Fibroblast of upper back skin (primary cell): ENCODE data around the gene CFAP210.
"Not testable (repeated sequence)": the region's sequence is repeated elsewhere in the genome, so short reads cannot be mapped to it uniquely, and the experiment has no call there.

Experiments
- DNase-seq: peaks from one replicate; pipeline ENCODE4 v3.0.0-alpha.2; 2013

CFAP210 gene

DNA sequence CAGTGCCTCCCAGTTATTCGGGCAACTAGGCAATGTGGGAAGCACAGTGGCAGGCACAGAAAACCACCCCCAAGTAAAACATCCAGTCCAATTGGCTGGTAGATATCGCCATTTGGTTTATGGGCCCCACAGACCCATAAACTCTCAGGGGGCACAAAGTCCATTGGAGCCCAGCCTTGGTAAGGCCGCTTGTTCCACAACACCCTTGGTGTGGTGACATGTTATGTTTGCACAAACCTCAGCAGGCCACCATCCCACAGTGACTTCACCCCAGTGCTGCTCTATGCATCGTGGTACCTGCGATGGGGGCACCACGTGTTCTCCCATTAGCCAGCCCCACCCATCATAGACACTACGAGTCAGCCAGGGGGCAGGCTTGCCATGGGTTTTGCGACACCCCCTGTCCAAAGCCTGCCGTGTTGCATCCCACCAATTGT is 18.6 kb upstream of the CFAP210 start:
- DNase-seq: no peak

DNA sequence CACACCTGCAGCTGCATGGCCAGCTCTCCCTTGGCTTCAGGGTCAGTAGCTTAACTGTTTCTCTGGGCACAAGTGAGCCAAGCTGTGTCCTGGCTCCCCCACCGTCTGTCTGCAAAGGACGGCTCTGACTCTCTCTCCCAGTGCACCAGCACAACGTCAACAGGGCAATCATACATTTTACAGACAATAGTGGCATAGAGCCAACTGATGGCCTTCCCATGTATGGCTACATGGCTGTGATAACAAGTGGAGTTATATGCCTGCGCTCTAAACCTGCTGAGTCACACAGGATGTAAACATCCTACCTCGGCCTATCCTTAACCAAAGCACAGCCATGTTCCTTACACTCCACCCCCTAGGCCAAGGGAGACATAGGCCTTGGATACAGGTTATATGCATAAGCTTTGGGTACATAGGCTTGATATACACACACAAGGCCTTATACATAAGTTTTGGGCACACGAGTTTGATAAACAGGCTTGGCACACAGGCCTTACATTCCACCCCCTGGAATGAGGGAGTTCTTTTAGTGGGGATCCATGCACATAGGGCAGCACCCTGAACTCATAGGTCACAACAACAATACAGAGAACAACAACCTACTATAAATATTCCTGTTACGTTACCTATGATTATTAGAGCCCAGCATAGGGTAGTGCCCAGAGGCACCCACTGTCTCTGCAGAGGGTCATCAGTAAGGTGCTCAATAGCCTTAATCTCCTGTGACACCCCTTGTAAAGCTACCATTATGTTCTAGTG is 17.7 kb upstream of the CFAP210 start:
- no peak for DNase-seq

DNA sequence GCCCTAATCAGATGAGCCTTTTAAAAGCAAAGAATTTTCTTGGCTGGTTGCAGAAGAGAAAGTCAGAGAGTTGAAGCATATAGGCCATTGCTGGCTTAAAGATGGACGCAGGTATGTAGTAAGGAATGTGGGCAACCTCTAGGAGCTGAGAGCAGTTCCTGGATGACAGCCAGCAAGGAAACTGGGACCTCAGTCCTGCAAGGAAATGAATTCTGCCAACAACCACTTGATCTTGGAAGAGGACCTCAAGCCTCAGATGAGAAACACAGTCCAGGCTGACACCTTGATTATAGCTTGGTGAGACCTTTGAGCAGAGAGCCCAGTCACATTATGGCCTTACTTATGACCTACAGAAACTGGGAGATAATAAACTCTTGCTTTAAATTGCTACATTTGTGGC is 15.8 kb upstream of the CFAP210 start:
- no peak for DNase-seq

DNA sequence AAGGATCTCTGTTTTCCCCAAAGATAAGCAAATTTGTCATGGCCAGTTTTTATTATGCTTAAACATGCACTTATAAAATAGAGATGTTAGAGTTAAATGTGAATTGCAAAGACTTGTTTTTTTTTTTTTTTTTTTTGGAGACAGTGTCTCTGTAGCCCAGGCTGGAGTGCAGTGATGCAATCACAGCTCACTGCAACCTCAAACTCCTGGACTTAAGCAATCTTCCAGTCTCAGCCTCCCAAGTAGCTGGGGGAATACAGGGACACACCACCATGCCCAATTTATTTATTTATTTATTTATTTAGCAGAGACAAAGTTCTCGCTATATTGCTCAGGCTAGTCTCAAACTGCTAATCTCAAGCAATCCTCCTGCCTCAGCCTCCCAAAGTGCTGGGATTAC is 15.1 kb upstream of the CFAP210 start:
- no peak for DNase-seq

DNA sequence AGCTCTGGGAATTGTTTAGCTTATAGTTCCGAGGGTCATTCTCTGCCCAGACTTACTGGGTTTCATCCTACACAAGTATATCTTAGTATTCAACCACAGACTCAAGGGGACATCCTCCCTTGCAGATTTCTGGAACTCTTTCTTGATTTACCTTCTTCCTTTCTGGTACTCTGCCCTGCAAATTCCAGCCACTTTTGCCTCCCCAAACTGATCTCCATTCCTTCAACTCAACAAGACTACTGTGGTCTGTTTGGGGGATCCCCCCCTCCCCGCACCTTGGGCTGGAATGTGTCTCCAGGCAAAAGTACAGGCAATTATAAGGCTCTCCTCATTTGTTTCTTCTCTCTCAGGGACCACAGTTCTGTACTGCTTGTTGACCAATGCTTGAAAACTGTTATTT is 13.4 kb upstream of the CFAP210 start:
- no peak for DNase-seq

DNA sequence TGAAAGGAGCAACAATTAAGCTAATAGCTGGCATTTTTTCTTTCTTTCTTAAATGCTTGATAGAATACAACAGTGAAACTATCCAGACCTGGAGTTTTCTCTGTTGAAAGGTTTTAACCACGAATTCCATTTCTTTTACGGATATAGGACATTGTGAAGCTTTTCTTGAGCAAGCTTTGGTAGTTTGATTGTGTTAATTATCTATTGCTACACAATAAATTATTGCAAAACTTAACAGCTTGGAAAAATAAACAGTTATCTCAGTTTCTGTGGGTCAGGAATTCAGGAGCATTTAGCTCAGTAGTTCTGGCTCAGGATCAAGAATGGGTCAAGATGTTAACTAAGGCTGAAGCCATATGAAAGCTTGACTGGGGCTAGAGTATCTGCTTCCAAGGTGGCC is 11.7 kb upstream of the CFAP210 start:
- no peak for DNase-seq

DNA sequence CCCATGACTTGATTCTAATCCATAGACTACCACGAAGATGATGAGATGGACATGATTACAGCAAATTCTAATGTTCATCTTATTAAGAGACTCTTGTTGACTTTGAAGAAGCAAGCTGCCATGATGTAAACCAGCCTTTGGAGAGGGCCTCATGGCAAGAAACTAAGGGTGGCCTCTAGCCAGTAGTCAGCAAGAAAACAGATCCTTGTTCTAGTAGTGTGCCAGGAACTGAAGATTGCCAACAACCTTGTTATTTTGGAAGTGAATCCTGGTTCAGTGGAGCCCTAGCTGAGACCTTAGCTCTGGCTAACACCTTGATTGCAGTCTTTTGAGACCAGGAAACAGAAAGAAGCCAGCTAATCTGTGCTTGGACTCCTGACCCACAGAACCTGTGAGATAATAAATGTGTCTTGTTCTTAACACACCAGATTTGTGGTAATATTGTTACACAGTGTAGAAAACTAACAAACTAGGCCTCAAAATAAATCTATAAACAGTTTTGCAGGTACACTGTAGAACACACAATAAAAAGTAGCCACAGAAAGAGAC is 10.0 kb upstream of the CFAP210 start:
- DNase-seq: no peak

DNA sequence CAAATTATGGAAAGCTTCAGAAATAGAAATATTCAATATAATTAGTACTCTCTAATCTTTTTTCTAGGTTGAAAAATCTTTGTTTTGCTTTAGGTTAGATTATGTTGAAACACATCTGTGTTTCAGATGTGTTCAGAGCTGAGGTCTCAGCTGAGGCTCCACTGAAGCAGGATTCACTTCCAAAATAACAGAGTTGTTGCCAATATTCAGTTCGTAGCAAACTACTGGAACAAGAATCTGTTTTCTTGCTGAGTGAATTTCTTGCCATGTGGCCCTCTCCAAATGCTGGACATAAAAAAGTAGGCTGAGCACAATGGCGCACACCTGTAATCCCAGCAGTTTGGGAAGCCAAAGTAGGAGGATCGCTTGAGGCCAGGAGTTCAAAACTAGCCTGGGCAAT is 8.8 kb upstream of the CFAP210 start:
- no peak for DNase-seq

DNA sequence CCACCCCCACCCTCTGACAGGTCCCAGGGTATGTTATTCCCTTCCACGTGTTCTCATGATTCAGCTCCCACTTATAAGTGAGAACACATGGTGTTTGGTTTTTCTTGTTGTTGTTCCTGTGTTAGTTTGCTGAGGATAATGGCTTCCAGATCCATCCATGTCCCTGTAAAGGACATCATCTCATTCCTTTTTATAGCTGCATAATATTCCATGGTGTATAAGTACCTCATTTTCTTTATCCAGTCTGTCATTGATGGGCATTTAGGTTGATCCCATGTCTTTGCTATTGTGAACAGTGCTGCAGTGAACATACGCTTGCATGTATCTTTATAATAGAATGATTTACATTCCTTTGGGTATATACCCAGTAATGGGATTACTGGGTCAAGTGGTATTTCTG is 5.0 kb upstream of the CFAP210 start:
- DNase-seq: not testable (repeated sequence)

DNA sequence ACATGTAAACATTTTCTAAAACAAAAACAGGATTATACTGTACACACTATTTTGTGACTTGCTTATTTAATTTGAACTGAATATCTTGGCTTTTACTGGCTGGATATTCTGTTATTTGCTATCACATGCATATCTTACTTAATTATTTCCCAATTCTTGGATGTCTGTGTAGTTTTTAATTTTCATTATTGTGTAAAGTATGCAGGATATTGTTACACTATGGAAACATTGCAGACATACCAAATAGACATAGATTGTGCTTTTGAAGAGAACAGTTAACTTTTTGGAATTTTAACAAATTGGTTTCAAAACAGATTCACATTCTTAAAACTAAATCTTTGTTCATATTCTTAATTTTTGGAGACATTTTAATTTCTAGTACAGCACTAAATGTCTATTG is 2.2 kb upstream of the CFAP210 start:
- no peak for DNase-seq

DNA sequence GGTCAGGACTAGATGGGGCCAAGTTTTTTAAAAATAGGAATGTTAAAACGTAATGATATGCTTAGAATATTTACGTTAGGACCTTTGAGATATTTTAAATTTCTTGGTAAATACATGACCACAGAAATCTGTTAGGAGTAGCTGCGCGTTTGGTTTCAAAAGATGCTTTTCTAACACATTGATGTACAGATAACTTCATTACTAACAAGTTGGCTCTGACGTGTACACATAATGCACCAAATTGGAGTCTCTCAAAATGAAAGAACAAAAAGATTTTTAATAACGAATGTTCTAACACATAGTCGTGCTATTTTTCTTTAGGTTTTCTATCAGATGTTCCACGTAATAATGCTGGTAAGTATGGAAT is 672 bp upstream of the CFAP210 start:
- no peak for DNase-seq

DNA sequence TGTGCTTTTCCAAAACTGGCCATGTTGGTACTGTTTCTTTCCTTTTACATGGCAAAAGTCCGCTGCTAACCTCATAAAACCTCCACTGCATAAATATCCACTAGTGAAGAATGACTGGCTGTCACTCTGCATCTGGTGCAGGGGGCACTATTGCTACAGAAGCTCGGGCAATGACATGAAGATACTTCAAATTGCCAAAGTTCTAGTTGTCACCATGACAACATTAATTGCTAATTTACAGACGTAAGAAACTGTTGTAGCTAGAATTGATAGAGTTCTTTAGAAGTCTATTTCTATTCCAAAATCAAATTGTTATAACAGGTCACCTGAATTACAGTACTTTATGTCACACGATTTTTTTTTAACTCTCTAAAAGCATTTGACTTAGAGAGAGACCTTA is 845 bp downstream of the CFAP210 start:
- DNase-seq: no peak

DNA sequence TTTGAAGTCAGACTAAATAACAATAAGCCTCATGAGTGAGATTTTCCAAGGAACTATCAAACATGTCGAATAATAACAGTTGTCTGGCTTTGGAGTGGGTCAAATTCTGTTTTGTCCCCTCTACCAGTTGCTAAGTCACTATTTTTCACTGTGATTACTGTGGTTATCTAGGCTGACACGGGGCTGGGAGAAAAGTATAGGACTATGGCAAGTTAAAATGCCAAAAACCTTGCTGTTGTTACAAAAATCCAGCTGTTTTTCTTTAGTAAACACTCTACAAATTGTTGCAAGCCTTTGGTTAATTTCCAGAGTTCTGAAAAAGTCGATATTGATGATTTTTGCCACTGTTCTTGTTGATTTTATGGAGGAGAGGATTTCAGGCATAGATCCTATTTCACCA is 1.5 kb downstream of the CFAP210 start:
- no peak for DNase-seq

DNA sequence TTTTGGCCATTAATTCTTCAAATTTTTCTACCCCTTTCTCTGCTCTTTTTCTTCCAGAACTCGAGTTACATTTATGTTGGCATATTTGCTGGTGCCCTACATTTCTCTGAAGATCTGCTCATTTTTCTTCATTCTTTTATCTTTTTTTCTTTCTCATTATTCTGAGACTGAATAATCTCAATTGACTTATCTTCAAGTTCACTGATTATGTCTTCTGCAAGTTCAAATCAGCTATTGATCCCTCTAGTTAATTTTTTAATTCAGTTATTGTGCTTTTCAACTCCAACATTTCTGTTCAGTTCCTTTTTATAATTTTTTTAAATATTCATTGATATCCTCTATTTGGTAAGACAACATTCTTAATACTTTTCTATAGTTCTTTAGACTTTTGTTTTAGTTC is 3.2 kb downstream of the CFAP210 start:
- DNase-seq: no peak

DNA sequence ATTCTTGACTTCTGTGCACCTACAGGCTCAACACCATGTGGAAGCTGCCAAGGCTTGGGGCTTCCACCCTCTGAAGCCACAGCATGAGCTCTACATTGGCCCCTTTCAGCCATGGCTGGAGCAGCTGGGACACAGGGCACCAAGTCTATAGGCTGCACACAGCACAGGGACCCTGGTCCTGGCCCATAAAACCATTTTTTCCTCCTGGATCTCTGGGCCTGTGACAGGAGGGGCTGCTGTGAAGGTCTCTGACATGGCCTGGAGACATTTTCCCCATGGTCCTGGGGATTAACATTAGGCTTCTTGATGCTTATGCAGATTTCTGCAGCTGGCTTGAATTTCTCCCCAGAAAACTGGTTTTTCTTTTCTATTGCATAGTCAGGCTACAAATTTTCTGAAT is 6.3 kb downstream of the CFAP210 start:
- DNase-seq: not testable (repeated sequence)

DNA sequence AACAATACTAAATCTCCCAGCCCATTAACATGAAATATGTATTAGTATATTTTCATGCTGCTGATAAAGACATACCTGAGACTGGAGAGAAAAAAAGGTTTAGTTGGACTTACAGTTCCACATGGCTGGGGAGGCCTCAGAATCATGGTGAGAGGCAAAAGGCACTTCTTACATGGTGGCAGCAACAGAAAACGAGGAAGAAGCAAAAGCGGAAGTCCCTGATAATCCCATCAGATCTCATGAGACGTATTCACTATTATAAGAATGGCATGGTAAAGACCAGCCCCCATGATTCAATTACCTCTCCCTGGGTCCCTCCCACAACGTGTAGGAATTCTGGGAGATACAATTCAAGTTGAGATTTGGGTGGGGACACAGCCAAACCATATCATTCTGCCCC is 7.4 kb downstream of the CFAP210 start:
- DNase-seq: not testable (repeated sequence)

DNA sequence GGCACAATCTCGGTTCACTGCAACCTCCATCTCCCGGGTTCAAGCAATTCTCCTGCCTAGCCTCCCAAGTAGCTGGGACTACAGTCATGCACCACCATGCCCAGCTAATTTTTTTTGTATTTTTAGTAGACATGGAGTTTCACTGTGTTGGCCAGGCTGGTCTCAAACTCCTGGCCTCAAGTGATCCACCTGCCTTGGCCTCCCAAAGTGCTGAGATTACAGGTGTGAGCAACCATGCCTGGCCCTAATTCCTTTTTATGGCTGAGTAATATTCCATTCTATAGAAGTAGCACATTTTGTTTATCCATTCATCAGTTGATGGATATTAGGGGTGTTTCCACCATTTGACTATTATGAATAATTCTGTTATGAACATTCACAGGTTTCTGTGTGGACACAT is 9.5 kb downstream of the CFAP210 start:
- not testable (repeated sequence) for DNase-seq

DNA sequence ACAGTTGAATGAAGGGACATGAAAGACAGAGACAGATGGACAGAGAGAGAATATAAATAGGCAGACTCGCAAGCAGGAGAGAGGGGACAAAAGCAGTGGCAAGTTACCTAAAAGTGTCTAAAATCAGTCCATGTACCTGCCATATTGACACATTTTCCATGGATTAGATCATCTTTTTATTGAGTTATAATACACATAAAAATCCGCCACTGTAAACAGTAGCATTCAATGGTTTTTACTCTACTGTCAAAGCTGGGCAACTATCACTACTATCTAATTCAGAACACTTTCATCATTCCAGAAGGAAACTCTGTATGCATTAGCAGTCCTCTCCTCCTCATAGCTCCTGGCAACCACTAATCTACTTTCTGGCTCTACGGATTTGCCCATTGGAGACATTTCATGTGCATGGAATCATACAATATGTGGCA is 10.1 kb downstream of the CFAP210 start:
- DNase-seq: no peak

DNA sequence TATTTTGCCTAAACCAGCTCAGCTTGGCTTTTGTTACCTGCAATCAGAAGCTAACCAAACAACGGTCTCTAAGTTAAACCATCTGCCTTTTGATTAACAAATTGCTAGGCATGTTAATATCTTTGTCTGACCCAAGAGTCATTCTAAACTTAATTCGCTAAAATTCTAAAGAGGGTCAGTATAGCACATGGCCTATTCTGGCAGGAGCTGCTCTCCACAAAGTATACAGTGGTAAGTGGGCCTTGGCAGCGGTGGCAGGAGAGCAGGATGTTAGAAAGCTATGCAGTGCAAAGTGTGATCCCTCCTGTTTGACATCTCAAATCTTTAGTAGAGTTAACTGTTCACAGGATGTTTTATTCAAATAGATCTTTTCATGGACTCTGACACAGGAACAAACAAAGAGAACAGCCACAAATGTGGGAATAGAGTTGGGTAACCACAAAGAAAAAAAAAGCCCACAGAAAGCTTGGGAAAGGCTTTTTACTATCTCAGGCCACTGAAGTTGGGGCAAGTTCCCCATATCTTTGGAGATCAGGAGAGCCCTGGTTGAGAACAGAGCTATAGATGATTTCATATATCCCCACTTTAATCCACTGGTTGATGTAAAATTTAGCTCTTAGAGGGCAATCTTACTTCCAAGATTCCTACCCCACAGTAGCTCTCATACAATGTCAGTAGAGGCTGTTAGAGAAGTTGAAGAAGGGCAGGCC is 10.6 kb downstream of the CFAP210 start:
- no peak for DNase-seq

DNA sequence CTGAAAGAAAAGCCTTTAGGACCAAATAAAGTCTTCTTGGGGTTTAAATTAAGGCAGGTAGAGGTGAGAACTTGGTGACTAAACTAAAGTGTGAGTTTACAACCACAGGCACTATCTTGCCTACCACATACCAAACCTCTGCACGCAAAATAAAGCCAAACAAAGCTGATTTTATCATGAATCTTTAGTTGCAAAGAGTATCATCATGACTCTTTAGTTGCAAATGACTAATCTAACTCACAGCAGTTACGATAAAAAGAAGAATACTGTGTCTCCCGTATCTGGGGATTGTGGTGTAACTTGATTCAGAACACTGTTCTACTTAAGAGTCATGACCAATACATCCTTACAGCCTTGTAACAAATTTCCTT is 11.2 kb downstream of the CFAP210 start:
- DNase-seq: no peak

DNA sequence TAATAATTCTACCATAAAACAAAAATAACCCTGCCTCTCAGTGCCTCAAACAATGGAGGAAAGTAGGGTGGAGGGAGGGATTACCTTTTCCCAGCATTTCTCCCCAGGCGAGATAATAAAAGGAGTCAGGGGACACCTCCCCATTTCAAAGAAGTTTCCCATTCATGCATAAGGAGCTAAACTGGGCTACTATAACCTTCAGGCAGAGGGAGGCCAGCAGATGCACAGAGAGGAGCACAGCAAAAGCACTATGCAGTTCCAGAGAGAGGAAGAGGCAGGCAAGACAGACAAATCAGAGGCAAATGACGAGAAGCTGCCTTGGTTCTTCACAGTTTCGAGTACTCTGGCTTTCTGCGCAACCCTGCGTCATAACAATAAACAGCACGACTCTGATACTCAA is 17.4 kb downstream of the CFAP210 start:
- DNase-seq: no peak

DNA sequence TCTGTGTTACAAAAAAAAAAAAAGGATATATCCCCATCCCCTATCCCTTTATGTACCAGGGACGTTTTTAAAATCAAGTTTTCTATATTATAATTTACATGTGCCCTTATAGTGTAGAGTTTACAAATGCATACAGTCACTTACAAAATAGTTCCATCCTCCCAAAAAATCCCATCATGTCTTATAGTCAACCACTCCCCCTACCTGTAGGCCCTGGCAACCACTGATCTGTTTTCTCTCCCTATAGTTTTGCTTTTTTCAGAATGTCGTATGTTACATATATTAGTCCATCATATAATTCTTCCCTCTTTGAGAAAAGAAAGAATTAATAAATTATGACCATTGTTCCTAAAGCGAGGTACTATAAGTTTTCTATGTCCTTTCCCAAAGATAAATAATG is 17.8 kb downstream of the CFAP210 start:
- DNase-seq: no peak

DNA sequence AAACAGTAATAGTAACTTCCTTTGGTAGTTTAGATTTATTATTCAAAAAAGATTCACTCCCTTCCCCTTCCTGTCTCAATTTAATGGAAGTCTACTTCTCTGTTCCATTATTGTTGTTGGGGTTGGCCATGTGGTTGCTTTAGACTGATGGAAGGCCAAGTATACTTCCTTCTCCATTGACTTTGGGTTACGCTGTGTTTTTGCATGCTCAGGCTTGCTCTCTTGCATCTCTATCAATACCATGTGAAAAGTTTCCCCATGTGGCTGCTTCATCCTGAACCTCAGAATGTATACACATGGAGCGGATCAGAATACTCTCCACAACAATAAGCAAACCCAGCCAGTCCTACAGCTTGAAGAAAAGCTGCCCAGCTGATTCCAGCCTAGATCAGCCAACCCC is 20.3 kb downstream of the CFAP210 start:
- DNase-seq: no peak

DNA sequence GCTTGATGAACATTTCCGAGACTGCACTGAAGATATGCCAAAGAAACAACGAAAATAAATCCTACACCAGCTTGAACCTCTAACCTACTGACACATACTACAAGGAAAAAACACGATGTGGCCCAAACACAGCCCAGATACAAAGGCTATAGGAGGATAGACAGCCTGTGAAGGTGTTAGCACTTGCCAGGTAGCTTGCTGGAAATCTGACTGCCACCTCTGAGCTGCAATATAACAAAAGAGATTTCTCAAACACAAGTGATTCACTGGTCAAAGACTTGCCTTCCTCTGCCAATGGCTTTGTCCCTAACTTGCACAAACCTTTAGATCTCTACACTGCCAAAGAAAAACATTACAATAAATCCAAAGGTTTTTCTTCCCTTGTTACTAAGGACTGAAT is 21.1 kb downstream of the CFAP210 start:
- DNase-seq: no peak

DNA sequence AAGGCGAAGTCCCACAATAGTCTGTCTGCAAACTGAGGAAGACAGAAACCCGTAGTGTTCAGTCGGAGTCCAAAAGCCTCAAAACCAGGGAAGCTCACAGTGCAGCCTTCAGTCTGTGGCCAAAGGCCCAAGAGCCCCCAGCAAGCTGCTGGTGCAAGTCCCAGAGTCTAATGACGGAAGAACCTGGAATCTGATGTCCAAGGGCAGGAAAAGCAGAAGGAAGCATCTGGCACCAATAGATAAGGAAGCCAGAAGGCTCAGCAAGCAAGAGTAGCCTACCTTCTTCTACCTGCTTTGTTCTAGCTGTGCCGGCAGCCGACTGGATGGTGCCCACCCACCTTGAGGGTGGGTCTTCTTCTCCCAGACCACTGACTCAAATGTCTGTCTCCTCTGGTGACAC is 21.8 kb downstream of the CFAP210 start:
- no peak for DNase-seq
